HG03565 (cell line): ENCODE results near the gene SWAP70.
"Not testable (repeated sequence)": the region's sequence is repeated elsewhere in the genome, so short reads cannot be mapped to it uniquely, and the experiment has no call there.

Source experiments
- ATAC-seq: cut with Tn5 transposase; IDR thresholded peaks from one replicate; pipeline ENCODE4 v1.9.1; 2021; ENCODE audit warnings: mild to moderate bottlenecking, moderate library complexity; ENCODE audit not compliant: unreplicated experiment

The SWAP70 gene

GRCh38 chr11:9689721-9690120, 25.8 kb downstream of the SWAP70 start:
- no peak for ATAC-seq

- no peak for ATAC-seq
Measured at GRCh38 chr11:9691865-9692264, 28.0 kb downstream of the SWAP70 start.

GRCh38 chr11:9692691-9693090, 28.8 kb downstream of the SWAP70 start:
- no peak for ATAC-seq

- ATAC-seq: no peak
Measured at GRCh38 chr11:9693801-9694553, 30.1 kb downstream of the SWAP70 start.

GRCh38 chr11:9695228-9695627, 31.4 kb downstream of the SWAP70 start:
- not testable (repeated sequence) for ATAC-seq

- no peak for ATAC-seq
Measured at GRCh38 chr11:9697766-9698165, 33.9 kb downstream of the SWAP70 start.

GRCh38 chr11:9700105-9700801, 36.4 kb downstream of the SWAP70 start:
- no peak for ATAC-seq

GRCh38 chr11:9701799-9702198, 37.9 kb downstream of the SWAP70 start:
- ATAC-seq: no peak

GRCh38 chr11:9703280-9703679, 39.4 kb downstream of the SWAP70 start:
- ATAC-seq: no peak

- no peak for ATAC-seq
Measured at GRCh38 chr11:9704037-9704436, 40.2 kb downstream of the SWAP70 start.

GRCh38 chr11:9704620-9705019, 40.7 kb downstream of the SWAP70 start:
- ATAC-seq: no peak

GRCh38 chr11:9705361-9705760, 41.5 kb downstream of the SWAP70 start:
- ATAC-seq: not testable (repeated sequence)

- ATAC-seq: no peak
Measured at GRCh38 chr11:9708544-9708943, 44.7 kb downstream of the SWAP70 start.

- ATAC-seq: no peak
Measured at GRCh38 chr11:9710223-9710622, 46.3 kb downstream of the SWAP70 start.

- ATAC-seq: no peak
Measured at GRCh38 chr11:9710852-9711251, 47.0 kb downstream of the SWAP70 start.

- no peak for ATAC-seq
Measured at GRCh38 chr11:9711454-9712307, 47.8 kb downstream of the SWAP70 start.

- ATAC-seq: no peak
Measured at GRCh38 chr11:9714272-9714940, 50.5 kb downstream of the SWAP70 start.

- ATAC-seq: peak; percentile 82
Measured at GRCh38 chr11:9716275-9717039, 52.6 kb downstream of the SWAP70 start.

GRCh38 chr11:9717040-9717357, 53.1 kb downstream of the SWAP70 start:
- no peak for ATAC-seq

GRCh38 chr11:9717719-9718118, 53.8 kb downstream of the SWAP70 start:
- ATAC-seq: no peak
